ENCODE data around the gene GJB2. TPM values are rescaled to one million over a fixed set of nuclear protein-coding genes. Genes with fewer than 3 reads are reported as not detected.

GJB2 gene
- total RNA-seq (2.5 TPM), polyA plus RNA-seq (3.9 TPM)

GRCh38 chr13:20192836-20193161 is at the start of gene GJB2:
TSS of gene GJB2 (minus strand) at chr13:20192938. CDS start at chr13:20189581, 3,357 bp downstream.
- peaks cover 4% of the 10 kb centered on the region for H3K4me1 ChIP-seq (ENCODE audit: insufficient read depth)
- under 1% methylated on average over 39 of the region's 39 CpGs for WGBS
- no peaks in the 10 kb centered on the region for H3K36me3 ChIP-seq (ENCODE audit: insufficient read depth)
- DNase-seq (ENCODE audit: extremely low spot score), result no peak
- H3K4me3 ChIP-seq (ENCODE audit: low read depth, low read length), result peak within 1 kb of the TSS; percentile 50
- H3K27ac ChIP-seq (ENCODE audit: low read depth), result no peak within 1 kb of the TSS

GRCh38 chr13:20241593-20241992 is 48.9 kb upstream of the GJB2 start:
- Histone ChIP-seq H3K4me3 (ENCODE audit: low read depth, low read length) (no peak overlapping the region), H3K4me1 (ENCODE audit: insufficient read depth) (no peaks in the 10 kb centered on the region), H3K36me3 (ENCODE audit: insufficient read depth) (no peaks in the 10 kb centered on the region), H3K27ac (ENCODE audit: low read depth) (no peak overlapping the region)
- 71% methylated on average over 2 of the region's 2 CpGs for WGBS
- no peak for DNase-seq (ENCODE audit: extremely low spot score)

GRCh38 chr13:20239748-20240147 is 47.0 kb upstream of the GJB2 start:
- Histone ChIP-seq H3K27ac (ENCODE audit: low read depth) (no peak overlapping the region), H3K36me3 (ENCODE audit: insufficient read depth) (no peaks in the 10 kb centered on the region), H3K4me3 (ENCODE audit: low read depth, low read length) (no peak overlapping the region), H3K4me1 (ENCODE audit: insufficient read depth) (no peaks in the 10 kb centered on the region)
- no peak for DNase-seq (ENCODE audit: extremely low spot score)
- 62% methylated on average over 6 of the region's 6 CpGs for WGBS

GRCh38 chr13:20232556-20233277 is 40.0 kb upstream of the GJB2 start:
- H3K27ac ChIP-seq (ENCODE audit: low read depth), result no peak overlapping the region
- no peaks in the 10 kb centered on the region for H3K36me3 ChIP-seq (ENCODE audit: insufficient read depth)
- H3K4me1 ChIP-seq (ENCODE audit: insufficient read depth), result no peaks in the 10 kb centered on the region
- no peak for DNase-seq (ENCODE audit: extremely low spot score)
- H3K4me3 ChIP-seq (ENCODE audit: low read depth, low read length), result peak overlapping the region; percentile 31
- WGBS, result 32% methylated on average over 25 of the region's 25 CpGs

- no peak within 1 kb of the TSS for H3K27ac ChIP-seq (ENCODE audit: low read depth)
- no peak for DNase-seq (ENCODE audit: extremely low spot score)
- H3K36me3 ChIP-seq (ENCODE audit: insufficient read depth), result no peaks in the 10 kb centered on the region
- 1% methylated on average over 85 of the region's 85 CpGs for WGBS
- H3K4me1 ChIP-seq (ENCODE audit: insufficient read depth), result no peaks in the 10 kb centered on the region
- H3K4me3 ChIP-seq (ENCODE audit: low read depth, low read length), result peak within 1 kb of the TSS; percentile 31
Observed at GRCh38 chr13:20231839-20232555, 39.3 kb upstream of the GJB2 start, which contains the start of gene GJB6. TSS of gene GJB6 (minus strand) at chr13:20232319. CDS start at chr13:20223480, 8,839 bp downstream.

GRCh38 chr13:20230913-20231838 is 38.4 kb upstream of the GJB2 start:
- WGBS, result 16% methylated on average over 30 of the region's 30 CpGs
- Histone ChIP-seq H3K4me1 (ENCODE audit: insufficient read depth) (no peaks in the 10 kb centered on the region), H3K27ac (ENCODE audit: low read depth) (no peak overlapping the region), H3K36me3 (ENCODE audit: insufficient read depth) (no peaks in the 10 kb centered on the region), H3K4me3 (ENCODE audit: low read depth, low read length) (peak overlapping the region; percentile 31)
- no peak for DNase-seq (ENCODE audit: extremely low spot score)

- H3K36me3 ChIP-seq (ENCODE audit: insufficient read depth), result no peaks in the 10 kb centered on the region
- WGBS, result 57% methylated on average over 6 of the region's 6 CpGs
- DNase-seq (ENCODE audit: extremely low spot score), result no peak
Observed at GRCh38 chr13:20227730-20228129, 35.0 kb upstream of the GJB2 start.

GRCh38 chr13:20227288-20227687 is 34.5 kb upstream of the GJB2 start:
- H3K4me3 ChIP-seq (ENCODE audit: low read depth, low read length), result no peak overlapping the region
- DNase-seq (ENCODE audit: extremely low spot score), result no peak
- H3K4me1 ChIP-seq (ENCODE audit: insufficient read depth), result no peaks in the 10 kb centered on the region
- no peaks in the 10 kb centered on the region for H3K36me3 ChIP-seq (ENCODE audit: insufficient read depth)
- 81% methylated on average over 8 of the region's 8 CpGs for WGBS
- H3K27ac ChIP-seq (ENCODE audit: low read depth), result no peak overlapping the region

More at GRCh38 chr13:20227730-20228129, 35.0 kb upstream of the GJB2 start:
- no peak overlapping the region for H3K27ac ChIP-seq (ENCODE audit: low read depth)
- H3K4me1 ChIP-seq (ENCODE audit: insufficient read depth), result no peaks in the 10 kb centered on the region
- no peak overlapping the region for H3K4me3 ChIP-seq (ENCODE audit: low read depth, low read length)

GRCh38 chr13:20222553-20222952 is 29.8 kb upstream of the GJB2 start:
- H3K4me1 ChIP-seq (ENCODE audit: insufficient read depth), result no peaks in the 10 kb centered on the region
- H3K4me3 ChIP-seq (ENCODE audit: low read depth, low read length), result no peak overlapping the region
- DNase-seq (ENCODE audit: extremely low spot score), result no peak
- no peaks in the 10 kb centered on the region for H3K36me3 ChIP-seq (ENCODE audit: insufficient read depth)
- 59% methylated on average over 5 of the region's 5 CpGs for WGBS
- no peak overlapping the region for H3K27ac ChIP-seq (ENCODE audit: low read depth)

- WGBS, result 74% methylated on average over 6 of the region's 6 CpGs
- no peaks in the 10 kb centered on the region for H3K36me3 ChIP-seq (ENCODE audit: insufficient read depth)
- no peaks in the 10 kb centered on the region for H3K4me1 ChIP-seq (ENCODE audit: insufficient read depth)
- H3K27ac ChIP-seq (ENCODE audit: low read depth), result no peak overlapping the region
- no peak for DNase-seq (ENCODE audit: extremely low spot score)
- no peak overlapping the region for H3K4me3 ChIP-seq (ENCODE audit: low read depth, low read length)
Observed at GRCh38 chr13:20221772-20222171, 29.0 kb upstream of the GJB2 start.

GRCh38 chr13:20219577-20219976 is 26.8 kb upstream of the GJB2 start:
- Histone ChIP-seq H3K4me1 (ENCODE audit: insufficient read depth) (no peaks in the 10 kb centered on the region), H3K36me3 (ENCODE audit: insufficient read depth) (no peaks in the 10 kb centered on the region), H3K4me3 (ENCODE audit: low read depth, low read length) (no peak overlapping the region), H3K27ac (ENCODE audit: low read depth) (no peak overlapping the region)
- DNase-seq (ENCODE audit: extremely low spot score), result no peak

- H3K4me1 ChIP-seq (ENCODE audit: insufficient read depth), result no peaks in the 10 kb centered on the region
- 56% methylated on average over 3 of the region's 3 CpGs for WGBS
- H3K27ac ChIP-seq (ENCODE audit: low read depth), result no peak overlapping the region
- H3K36me3 ChIP-seq (ENCODE audit: insufficient read depth), result no peaks in the 10 kb centered on the region
- no peak for DNase-seq (ENCODE audit: extremely low spot score)
- H3K4me3 ChIP-seq (ENCODE audit: low read depth, low read length), result no peak overlapping the region
Observed at GRCh38 chr13:20217168-20217567, 24.4 kb upstream of the GJB2 start.

GRCh38 chr13:20209948-20210347 is 17.2 kb upstream of the GJB2 start:
- 61% methylated on average over 1 of the region's 1 CpG for WGBS
- no peak for DNase-seq (ENCODE audit: extremely low spot score)
- H3K27ac ChIP-seq (ENCODE audit: low read depth), result no peak overlapping the region
- H3K4me1 ChIP-seq (ENCODE audit: insufficient read depth), result no peaks in the 10 kb centered on the region
- H3K4me3 ChIP-seq (ENCODE audit: low read depth, low read length), result no peak overlapping the region
- H3K36me3 ChIP-seq (ENCODE audit: insufficient read depth), result no peaks in the 10 kb centered on the region

All from urinary bladder (tissue), 4 donors.